Adrenal gland (tissue), 12 donors: ENCODE measurements around the gene KSR2. TPM values are rescaled to one million over a fixed set of nuclear protein-coding genes. Genes with fewer than 3 reads are reported as not detected.

Experiments
- DNase-seq, 7 donors: peaks; one replicate each; pipeline ENCODE4 v3.0.0-alpha.2; 2019 to 2020
- H3K27ac ChIP-seq, 5 donors: fragments of 200-600 bp; sonication (generic) in 4 of 5; 1 replicate in 3 of 5; 2 replicates in 2 of 5; pipeline versions ENCODE4 v1.5.1 to v1.8.0; 2016 to 2020; ENCODE audit warnings: mild to moderate bottlenecking in 1 of 5
- H3K27me3 ChIP-seq: fragments of 200-600 bp; 2 replicates; pipeline ENCODE4 v1.8.0; 2021
- H3K36me3 ChIP-seq, 2 donors: fragments of 200-600 bp; replicated peaks in 1 of 2; 1 replicate in 1 of 2; 2 replicates in 1 of 2; pipeline versions ENCODE4 v1.5.1 to v1.8.0; 2018 to 2022
- H3K4me1 ChIP-seq, 2 donors: fragments of 200-600 bp; replicated peaks in 1 of 2; 1 replicate in 1 of 2; 2 replicates in 1 of 2; pipeline versions ENCODE4 v1.5.1 to v1.8.0; 2018 to 2021
- H3K4me3 ChIP-seq, 4 donors: fragments of 200-600 bp; sonication (generic) in 3 of 4; one replicate each; pipeline ENCODE4 v1.5.1; 2016 to 2018
- H3K9me3 ChIP-seq, 3 donors: fragments of 200-600 bp; sonication (generic) in 1 of 3; replicated peaks in 1 of 3; 1 replicate in 2 of 3; 2 replicates in 1 of 3; pipeline versions ENCODE4 v1.5.1 to v1.8.0; 2016 to 2021
- POLR2A ChIP-seq, 2 donors: fragments of 450-650 bp; IDR thresholded peaks; one replicate each; pipeline ENCODE4 v1.6.1; 2017; ENCODE audit warnings: antibody characterized with exemption in 2 of 2, mild to moderate bottlenecking in 2 of 2, moderate library complexity in 1 of 2
- WGBS, 4 donors: extraction: QIAGEN DNeasy Blood & Tissue Kit in 2 of 4; methylation state at CpG; one replicate each; pipeline versions ENCODE4 v1.1.5 to v1.1.7; 2013 to 2017; 5-methylcytosine and 5-hydroxymethylcytosine counted together
- intact Hi-C, 2 donors: fragments of 100-400 bp; cut with DNase I; formaldehyde crosslinking; loops; one replicate each; pipeline versions ENCODE4 v1.14.1 to v1.15.0; 2022 to 2023
- polyA plus RNA-seq, 3 donors: library from polyadenylated mRNA; stranded (reverse); fragments of 200-250 nt in 2 of 3; fragments of 350-450 nt in 1 of 3; fragmentation: Illumina TruSeq in 1 of 3; extraction: RNeasy Lipid Tissue Mini Kit (QIAGEN cat#74804) in 1 of 3; gene quantifications; one replicate each; pipeline ENCODE4 v1.2.3, GENCODE V29; 2013 to 2014
- total RNA-seq, 9 donors: library from RNA; depleted of rRNA in 4 of 9; stranded (reverse); fragments of >200 nt in 4 of 9; fragments of 120-200 nt in 1 of 9; fragmentation: NEBNext Ultra II Directional in 1 of 9; extraction: Animal tissue kit (Norgen Biotek cat#: 25700) in 1 of 9; gene quantifications; one replicate each; pipeline versions ENCODE4 v1.1.0 to v1.2.4, GENCODE V29; 2013 to 2023
- TF ChIP-seq, protein P1 (sequence below), 6 experiments: fragments of 450-650 bp in 4 of 6; fragments of 200-600 bp in 2 of 6; sonication (generic) in 1 of 6; IDR thresholded peaks; 1 replicate in 5 of 6; 2 replicates in 1 of 6; pipeline versions ENCODE4 v1.5.1 to v1.8.0; 2016 to 2021; ENCODE audit warnings: antibody characterized with exemption in 6 of 6, mild to moderate bottlenecking in 2 of 6, moderate library complexity in 1 of 6
- donor health status: healthy with polysubstance abuse.
- donor health status: Bipolar disorder and iron deficiency.
- donor health status: DM: yes; HTN: yes; CAD: no.
- donor health status: DM: no; HTN: no; CAD: no.
- donor health status: DM: no; HTN: no; CAD: no.
- donor health status: DM: yes; HTN: yes; CAD: no.

KSR2 gene
- total and polyA plus RNA-seq, 12 donors = 0.03 to 2.7 (median 0.84) TPM; not detected in 3

DNA sequence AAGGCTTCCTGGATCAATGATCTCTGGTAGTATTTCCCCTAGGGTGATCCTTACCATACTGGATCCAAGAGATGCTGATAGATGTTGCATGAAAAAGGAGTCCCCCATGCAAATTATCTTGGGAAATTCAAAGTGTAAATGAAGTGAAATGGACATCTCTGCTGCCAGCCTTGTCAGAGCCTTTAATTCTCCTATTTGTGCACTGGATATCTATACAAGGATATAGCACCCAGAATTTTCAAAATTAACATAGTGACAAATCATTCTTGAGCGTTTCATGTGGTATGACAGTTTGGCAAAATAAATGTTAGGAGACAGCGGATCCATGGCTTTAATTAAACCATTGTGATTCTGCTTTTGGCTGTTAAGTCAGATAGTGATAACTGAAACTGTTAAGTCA is 260.9 kb downstream of the KSR2 start:
- no peaks in the 10 kb centered on the region for H3K9me3 ChIP-seq
- H3K36me3 ChIP-seq = no peaks in the 10 kb centered on the region
- intact Hi-C loops = no loop called here
- no peak overlapping the region for H3K27ac ChIP-seq
- WGBS, 4 donors = 58 to 90% (median 70%) methylated on average over 2 of the region's 2 CpGs
- no peak overlapping the region for H3K4me3 ChIP-seq
- no peak for DNase-seq
- no peak for TF ChIP-seq POLR2A (IDR thresholded peaks at IDR 0.05)
- TF ChIP-seq, protein P1, sequence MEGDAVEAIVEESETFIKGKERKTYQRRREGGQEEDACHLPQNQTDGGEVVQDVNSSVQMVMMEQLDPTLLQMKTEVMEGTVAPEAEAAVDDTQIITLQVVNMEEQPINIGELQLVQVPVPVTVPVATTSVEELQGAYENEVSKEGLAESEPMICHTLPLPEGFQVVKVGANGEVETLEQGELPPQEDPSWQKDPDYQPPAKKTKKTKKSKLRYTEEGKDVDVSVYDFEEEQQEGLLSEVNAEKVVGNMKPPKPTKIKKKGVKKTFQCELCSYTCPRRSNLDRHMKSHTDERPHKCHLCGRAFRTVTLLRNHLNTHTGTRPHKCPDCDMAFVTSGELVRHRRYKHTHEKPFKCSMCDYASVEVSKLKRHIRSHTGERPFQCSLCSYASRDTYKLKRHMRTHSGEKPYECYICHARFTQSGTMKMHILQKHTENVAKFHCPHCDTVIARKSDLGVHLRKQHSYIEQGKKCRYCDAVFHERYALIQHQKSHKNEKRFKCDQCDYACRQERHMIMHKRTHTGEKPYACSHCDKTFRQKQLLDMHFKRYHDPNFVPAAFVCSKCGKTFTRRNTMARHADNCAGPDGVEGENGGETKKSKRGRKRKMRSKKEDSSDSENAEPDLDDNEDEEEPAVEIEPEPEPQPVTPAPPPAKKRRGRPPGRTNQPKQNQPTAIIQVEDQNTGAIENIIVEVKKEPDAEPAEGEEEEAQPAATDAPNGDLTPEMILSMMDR (IDR thresholded peaks at IDR 0.05) = no peak
- peaks cover 4% of the 10 kb centered on the region for H3K27me3 ChIP-seq
- no peaks in the 10 kb centered on the region for H3K4me1 ChIP-seq

DNA sequence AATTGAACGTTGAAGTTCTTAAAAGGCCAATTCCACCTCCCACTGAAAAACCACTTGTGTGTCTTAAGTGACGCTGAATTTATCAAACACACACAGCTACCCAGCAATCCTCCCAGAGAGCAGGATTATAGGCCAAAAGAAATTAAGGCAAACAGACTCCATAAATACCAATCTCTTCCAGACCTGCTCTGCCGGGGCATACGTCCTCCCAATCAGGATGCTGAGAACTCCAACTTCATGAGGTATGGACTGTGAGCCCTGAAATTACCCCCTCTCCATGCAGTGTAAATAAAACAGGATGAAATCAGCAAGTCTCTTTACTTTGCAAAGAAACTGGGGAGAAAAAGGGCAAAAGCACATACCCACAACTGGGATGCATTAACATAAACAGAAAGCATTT is 265.2 kb downstream of the KSR2 start:
- WGBS, 4 donors = 60 to 71% (median 66%) methylated on average over 4 of the region's 4 CpGs
- H3K4me3 ChIP-seq = no peak overlapping the region
- no peak overlapping the region for H3K27ac ChIP-seq
- H3K4me1 ChIP-seq = no peaks in the 10 kb centered on the region
- H3K9me3 ChIP-seq = no peaks in the 10 kb centered on the region
- H3K36me3 ChIP-seq = no peaks in the 10 kb centered on the region
- TF ChIP-seq, protein P1 (IDR thresholded peaks at IDR 0.05) = no peak
- no peak for TF ChIP-seq POLR2A (IDR thresholded peaks at IDR 0.05)
- H3K27me3 ChIP-seq = no peaks in the 10 kb centered on the region
- no peak for DNase-seq
- intact Hi-C loops = no loop called here

DNA sequence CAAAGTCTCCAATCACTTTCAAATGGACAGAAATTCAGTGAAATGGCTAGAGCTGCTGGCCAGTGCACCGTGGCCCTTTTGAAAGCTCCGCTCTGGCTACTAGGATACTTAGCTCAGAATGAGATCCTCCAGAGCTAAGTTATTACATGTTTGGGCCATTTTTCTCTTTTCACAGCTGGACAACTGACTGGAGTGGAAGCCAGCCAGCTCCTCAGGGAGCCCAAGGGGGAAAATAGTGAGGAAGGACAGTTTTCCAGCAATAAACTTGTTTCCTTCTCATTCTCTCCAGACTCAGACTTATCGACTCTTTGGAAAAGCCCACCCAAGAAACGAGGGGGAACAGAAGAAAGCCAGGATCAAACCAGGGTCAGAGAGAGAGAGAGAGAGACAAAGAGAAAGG is 266.0 kb downstream of the KSR2 start:
- WGBS, 4 donors = 57 to 71% (median 66%) methylated on average over 4 of the region's 4 CpGs
- H3K4me3 ChIP-seq = no peak overlapping the region
- no peak overlapping the region for H3K27ac ChIP-seq
- intact Hi-C loops = no loop called here
- TF ChIP-seq, protein P1 (IDR thresholded peaks at IDR 0.05) = no peak
- TF ChIP-seq POLR2A (IDR thresholded peaks at IDR 0.05) = no peak
- H3K9me3 ChIP-seq = no peaks in the 10 kb centered on the region
- no peaks in the 10 kb centered on the region for H3K4me1 ChIP-seq
- H3K36me3 ChIP-seq = no peaks in the 10 kb centered on the region
- DNase-seq = no peak
- H3K27me3 ChIP-seq = no peaks in the 10 kb centered on the region

DNA sequence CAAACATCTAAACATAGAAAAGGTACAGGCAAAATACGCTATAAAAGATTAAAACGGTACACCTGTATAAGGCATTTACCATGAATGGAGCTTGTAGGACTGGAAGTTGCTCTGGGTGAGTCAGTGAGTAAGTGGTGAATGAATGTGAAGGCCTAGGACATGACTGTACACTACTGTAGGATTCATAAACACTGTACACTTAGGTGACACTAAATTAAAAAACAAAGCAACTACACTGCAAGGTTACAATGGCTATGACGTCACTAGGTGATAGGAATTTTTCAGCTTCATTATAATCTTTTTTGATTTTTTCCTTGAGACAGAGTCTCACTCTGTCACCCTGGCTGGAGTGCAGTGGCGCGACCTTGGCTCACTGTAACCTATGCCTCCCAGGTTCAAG is 269.2 kb downstream of the KSR2 start:
- intact Hi-C loops = no loop called here
- Histone ChIP-seq H3K27me3 (no peaks in the 10 kb centered on the region), H3K36me3 (no peaks in the 10 kb centered on the region), H3K9me3 (no peaks in the 10 kb centered on the region), H3K4me1 (no peaks in the 10 kb centered on the region), H3K27ac (no peak overlapping the region), H3K4me3 (no peak overlapping the region)
- DNase-seq = no peak
- TF ChIP-seq, protein P1 (IDR thresholded peaks at IDR 0.05) = no peak
- no peak for TF ChIP-seq POLR2A (IDR thresholded peaks at IDR 0.05)
- WGBS, 4 donors = 70 to 84% (median 78%) methylated on average over 5 of the region's 5 CpGs
